Pulmonary artery endothelial cell (primary cell): ENCODE results near the gene SLX4. TPM values are rescaled to one million over a fixed set of nuclear protein-coding genes. Genes with fewer than 3 reads are reported as not detected.
A peak's percentile ranks its signal among the peaks of the same experiment; 100 is the strongest.
"Not testable (repeated sequence)": the region's sequence is repeated elsewhere in the genome, so short reads cannot be mapped to it uniquely, and the experiment has no call there.

Experiments used
- DNase-seq: peaks from one replicate; pipeline ENCODE4 v3.0.0-alpha.2; 2011; ENCODE audit warnings: low read depth, low spot score
- total RNA-seq: library from RNA; depleted of rRNA; stranded (reverse); fragments of >200 nt; gene quantifications from 2 replicates; pipeline ENCODE4 v1.2.3, GENCODE V29; 2014

Gene SLX4
- 2.8 and 4.0 TPM in 2 replicates for total RNA-seq

- peak; percentile 30 for DNase-seq
Observed at GRCh38 chr16:3611146-3611975, at the start of gene SLX4. Gene SLX4, minus strand, starts transcription at chr16:3611606. Its CDS starts 2,642 bp downstream, at chr16:3608964.

DNA sequence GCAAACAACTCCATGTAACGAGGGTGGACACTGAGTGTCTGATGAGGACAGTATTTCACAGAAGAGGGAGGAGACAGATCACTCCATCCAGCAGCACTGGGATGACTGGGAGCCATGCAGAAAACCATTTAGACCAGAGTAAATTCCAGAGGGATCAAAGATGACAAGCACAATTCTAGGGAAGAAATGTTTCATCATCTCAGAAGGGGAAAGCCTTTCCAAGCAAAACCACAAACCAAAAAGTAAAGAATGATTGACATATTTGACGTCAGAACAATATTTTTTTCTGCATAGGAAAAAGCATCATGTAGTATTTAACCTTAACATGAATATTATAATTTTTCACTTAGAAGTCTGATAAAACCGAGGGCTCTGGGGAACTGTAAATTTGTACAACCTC is 47.8 kb upstream of the SLX4 start:
- DNase-seq, result no peak

GRCh38 chr16:3656491-3657468 is 45.4 kb upstream of the SLX4 start:
- no peak for DNase-seq

DNA sequence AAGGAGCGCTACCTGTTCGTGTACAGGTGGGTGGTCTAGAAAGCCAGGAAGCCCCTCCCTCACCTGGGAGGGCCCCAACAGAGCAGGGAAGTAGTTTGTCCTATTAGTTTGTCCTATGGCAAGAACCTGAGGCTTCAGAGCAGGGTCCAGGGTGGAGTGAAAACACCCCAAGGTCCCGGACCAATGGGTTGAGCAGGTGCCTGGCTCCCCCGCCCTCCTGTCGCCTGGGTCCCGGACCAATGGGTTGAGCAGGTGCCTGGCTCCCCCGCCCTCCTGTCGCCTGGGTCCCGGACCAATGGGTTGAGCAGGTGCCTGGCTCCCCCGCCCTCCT is 44.7 kb upstream of the SLX4 start:
- not testable (repeated sequence) for DNase-seq

DNA sequence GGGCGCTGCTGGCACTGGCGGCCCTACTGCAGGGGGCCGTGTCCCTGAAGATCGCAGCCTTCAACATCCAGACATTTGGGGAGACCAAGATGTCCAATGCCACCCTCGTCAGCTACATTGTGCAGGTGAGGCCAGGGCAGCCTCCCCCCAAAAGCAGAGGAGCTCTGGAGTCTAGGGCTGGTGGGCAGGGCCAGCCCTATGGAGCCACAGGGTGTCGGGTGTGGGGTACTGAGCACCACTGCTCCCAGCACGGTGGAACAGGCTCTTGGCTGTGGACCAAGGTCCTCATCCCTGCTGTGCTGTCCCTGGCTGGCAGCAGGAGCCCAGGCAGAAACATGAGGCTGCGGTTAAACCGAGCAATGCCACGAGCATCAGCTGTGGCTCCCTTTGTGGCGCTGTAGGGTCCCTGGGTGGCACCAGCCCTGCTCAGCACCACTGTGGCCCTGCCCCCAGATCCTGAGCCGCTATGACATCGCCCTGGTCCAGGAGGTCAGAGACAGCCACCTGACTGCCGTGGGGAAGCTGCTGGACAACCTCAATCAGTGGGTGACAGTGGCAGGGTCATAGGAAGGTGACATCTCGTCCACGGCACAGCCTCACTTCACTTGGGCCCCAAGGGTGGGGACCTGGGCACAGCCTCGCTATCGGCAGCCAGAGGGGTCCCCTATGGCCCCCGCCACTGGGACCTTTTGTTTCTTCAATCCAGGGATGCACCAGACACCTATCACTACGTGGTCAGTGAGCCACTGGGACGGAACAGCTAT is 44.2 kb upstream of the SLX4 start:
- DNase-seq, result no peak

- DNase-seq, result no peak
Observed at GRCh38 chr16:3655030-3655395, 43.6 kb upstream of the SLX4 start.

- no peak for DNase-seq
Observed at GRCh38 chr16:3654249-3654991, 43.0 kb upstream of the SLX4 start, which contains the start of gene DNASE1. Gene DNASE1, plus strand, starts transcription at chr16:3654691. Its CDS starts 683 bp downstream, at chr16:3655374.

DNA sequence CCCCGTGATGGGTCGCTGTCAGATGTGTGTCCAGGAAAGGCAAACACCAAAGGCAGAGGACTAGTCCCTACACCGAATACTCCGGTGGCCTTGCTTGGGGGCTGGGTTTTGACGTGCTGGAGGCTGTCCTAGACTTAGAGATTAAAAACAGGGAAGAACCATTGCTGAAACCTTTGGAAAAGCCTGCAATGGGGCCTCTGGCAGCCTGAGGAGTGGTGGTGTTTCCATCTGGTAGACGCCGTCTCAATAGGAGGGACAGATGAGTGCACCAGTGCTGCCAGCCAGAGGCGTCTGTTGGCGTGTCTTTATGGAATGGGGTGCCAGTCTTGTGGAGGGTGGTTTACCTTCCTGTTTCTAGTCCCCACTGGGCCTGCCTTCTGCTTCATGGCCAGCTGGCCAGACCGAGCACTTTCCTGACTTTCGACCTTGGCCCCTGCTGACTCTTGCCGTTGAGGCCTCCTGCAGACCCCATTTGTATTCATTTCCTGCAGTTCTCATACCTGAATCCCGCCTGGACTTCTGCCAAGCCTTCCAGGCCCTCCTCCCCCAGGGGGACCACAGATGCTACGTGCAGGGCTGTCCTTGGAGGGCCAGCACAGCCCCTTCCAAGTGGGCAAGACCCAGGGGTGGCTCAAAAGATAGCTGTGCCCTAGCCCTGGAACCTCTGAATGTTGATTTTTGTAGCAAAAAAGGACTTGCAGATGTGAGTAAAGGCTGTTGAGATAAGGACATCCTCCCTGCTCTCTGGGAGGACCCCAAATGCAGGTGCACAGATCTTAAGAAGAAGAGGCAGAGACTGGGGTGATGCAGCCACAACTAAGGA is 41.2 kb upstream of the SLX4 start:
- no peak for DNase-seq

DNA sequence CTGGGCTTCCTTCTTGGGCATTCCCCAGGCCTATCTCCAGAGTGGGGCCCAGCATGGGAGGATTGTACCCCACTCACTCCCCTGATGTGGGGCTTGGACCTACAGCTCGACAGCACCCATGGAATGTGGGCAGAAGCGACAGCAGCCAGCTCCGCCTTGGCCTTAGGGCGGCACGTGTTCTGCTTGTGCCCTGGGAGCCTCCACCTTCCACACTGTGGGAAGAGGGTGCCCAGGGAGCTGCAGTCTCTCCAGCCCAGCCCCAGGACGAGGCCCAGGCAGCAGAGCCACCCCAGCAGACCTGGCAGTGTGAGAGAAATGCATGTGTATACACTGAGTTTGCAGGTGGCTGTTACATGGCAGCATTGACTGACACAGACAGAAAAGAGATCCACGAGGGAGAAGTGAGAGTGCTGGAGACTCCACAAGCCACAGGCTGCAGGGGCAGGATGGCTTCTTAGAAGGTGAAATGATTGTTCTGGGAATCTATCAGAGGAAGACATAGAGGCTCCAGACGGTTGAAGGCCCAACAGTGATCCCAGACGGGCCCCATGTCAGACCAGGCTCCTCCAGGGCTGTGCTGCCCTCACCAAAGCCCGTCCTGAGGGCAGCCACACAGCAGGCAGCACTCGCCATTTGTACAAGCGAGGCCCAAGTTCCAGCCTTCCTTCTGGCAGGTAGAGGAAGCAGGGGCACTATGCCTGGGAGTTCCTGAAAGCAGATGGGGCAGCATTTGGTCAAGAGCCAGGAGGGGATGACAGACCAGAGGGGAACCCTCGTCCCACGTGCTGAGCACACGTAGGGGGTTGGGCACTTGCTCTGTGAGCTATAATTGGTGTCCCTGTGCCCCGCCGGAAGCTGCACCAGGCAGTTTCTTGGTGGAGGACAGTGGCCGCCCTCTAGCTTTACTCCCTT is 40.3 kb upstream of the SLX4 start:
- DNase-seq, result no peak

DNA sequence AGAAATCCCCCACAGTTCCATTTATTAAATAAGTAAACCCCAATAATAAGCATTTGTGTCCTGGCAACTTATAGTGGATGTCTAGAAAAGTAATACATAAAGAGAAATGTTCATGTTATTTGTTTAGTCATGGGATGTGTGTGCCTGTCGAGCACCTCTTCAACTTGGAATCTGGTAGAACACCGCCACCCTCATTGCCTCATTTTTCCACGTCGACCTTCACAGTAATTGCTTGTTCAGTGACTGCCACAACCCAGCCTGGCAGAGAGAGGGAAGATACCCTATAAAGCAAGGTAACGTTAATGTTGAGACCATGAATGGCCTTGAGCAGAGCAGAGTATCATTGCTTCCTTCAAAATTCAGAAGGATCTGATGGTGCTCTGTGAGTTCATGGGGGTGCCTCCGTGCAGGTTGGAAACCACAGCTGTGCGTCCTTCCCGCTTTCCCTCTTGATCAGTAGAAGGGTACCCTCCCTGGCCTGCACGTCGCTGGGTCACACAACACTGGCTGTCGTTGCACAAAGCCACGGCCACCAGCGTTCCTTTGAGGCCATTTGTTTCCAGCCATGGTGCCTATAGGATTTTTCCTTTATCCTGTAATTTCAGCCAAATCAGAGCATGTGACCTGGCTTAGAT is 39.3 kb upstream of the SLX4 start:
- no peak for DNase-seq

GRCh38 chr16:3646348-3646920 is 35.0 kb upstream of the SLX4 start:
- DNase-seq, result peak; percentile 27

DNA sequence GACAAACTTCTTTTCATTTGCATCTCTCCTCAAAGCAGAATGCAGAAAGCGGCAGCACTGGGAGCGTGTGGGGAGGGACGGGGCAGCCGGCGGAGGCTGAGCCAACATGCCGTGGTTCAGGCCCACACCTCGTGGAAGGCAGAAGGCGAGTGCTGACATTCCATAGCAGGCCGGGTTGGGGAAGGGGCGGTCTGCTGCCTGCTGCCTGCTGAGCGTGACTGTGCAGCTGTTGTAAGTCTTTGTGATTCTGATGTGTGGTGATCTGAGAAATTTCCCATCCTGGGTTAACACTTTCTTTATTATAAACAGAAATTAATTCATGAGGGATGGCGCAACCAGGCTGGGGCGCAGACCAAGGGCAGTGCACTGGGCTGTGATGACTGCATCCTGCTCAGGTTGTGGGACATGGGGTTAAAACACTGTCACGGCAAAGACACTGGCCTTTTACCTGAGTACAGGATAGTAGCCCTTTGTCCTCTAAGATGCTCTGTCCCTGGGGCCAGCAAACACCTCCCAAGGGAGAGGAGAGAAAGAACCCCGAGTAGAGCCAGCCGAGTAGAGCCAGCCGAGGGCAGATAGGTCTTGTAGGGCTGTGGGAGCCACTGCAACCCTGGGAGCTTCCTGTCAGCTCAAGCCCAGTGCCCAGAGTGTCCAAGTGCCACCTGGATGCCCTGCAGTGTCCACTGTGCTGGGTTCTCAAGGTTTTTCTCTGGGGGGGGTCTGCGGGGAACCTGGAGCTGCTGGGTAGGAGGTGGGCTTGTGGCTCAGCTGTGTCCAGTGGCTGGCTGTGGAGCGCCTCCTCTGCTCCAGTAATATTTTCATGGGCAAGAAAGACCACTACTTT is 34.3 kb upstream of the SLX4 start:
- no peak for DNase-seq

DNA sequence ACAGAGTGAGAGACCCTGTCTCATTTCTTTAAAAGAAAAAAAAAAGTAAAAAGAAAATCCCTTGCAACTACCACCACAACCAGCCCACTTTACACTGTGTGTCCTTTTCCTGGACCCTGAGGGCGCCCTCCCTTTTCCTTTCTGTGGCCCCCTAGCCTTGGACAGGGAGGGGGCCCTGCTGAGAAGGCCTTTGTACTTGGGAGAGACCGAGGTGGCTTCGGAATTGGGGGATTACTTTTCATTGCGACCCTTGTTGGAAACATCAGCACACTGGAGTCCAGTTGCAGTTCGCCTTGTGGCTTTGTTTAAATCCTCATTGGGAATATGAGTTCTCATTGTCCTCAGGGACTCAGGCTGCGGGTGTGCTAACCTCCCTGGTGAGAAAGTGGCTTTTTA is 33.7 kb upstream of the SLX4 start:
- no peak for DNase-seq

DNA sequence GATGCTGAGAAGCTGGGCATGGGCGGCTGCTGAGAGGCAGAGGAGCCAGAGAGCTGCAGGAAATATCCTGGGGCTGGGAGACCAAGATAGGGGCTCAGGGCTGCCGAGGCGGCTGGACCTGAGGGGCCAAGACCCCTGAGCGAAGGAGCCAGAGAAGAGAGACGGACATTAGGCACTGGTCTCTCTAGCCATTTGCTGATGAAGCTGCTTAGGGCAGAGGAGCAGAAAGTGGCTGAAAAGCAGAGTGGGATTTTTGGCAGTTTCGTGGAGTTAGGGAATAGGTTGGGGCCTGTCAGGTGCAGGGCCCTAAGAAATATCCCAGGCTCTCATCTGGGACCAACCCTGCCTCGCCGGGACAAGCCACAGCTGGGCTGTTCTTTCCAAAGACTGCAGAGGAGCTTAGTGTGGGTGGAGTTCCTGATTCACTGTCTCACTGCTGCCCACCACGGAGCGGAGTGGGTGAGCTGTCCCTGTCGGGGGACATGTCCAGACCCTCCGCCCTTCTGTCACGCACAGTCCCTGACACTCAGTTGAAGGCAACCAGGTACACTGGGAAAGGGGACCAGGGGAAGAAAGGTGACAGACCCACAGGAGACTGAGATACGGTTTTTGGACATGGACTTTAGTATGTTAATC is 31.8 kb upstream of the SLX4 start:
- no peak for DNase-seq

- no peak for DNase-seq
Observed at GRCh38 chr16:3642397-3643094, 31.1 kb upstream of the SLX4 start.

DNA sequence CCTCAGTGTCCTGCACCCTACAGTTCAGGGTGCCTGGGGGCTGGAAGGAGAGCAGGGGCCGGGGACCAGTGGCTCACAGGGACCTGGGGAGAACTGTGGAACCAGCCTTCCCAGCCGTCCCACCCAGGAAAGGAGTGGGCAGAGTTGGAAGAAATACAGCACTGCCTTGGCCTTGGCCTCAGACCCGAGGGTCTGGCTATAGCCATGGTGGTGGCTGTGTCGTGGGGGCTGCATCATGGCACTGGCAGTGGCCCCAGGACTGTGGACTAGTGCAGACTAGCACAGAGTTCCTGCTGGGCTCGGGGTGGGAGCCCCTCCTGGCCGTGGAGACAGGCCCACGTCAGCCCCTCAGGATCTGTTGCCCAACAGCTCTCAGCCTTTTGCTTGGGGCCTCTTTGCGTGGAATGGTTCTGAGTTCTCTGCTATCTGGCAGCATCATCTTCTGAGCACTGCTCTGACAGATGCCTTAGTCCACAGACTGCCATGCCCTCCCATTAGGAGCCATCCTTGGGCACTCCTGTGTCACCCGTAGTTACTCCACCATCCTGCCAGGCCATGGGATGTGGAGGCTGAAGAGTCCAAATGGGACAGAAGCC is 30.5 kb upstream of the SLX4 start:
- no peak for DNase-seq
